LNCaP clone FGC (cell line): ENCODE measurements around the gene BMPR1A.

Experiments used
- DNase-seq: peaks from one replicate; pipeline ENCODE4 v3.0.0-alpha.2; 2011; ENCODE audit warnings: low read depth
- H3K4me3 ChIP-seq: 2 replicates; pipeline ENCODE4 v1.5.1; 2011; ENCODE audit warnings: mild to moderate bottlenecking, low read depth, low read length, control low read depth
- TF ChIP-seq, protein P1 (sequence below): IDR thresholded peaks from 2 replicates; pipeline ENCODE4 v1.5.1; 2012; ENCODE audit warnings: mild to moderate bottlenecking; ENCODE audit not compliant: control insufficient read depth, insufficient read depth; ENCODE audit errors: extremely low read depth

Gene BMPR1A

DNA sequence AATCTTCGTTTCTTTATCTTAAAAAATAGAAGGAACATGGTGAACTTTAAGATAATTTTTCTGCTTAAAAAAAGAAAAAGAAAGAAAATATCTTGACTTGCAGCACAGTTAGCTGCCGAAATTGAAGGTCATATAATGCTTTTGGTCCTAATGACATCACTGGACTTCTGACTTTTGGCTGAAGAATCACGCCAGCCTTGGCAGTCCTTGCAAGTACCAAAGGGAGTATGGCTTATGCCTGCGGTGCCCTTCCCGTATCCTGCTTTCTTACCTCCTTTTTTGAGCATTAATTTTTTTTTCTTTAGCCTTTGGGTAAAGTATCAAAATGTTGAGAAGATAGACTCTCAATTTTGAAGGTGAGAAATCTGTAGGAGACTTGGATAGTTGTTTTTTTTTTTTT is 7.0 kb downstream of the BMPR1A start:
- H3K4me3 ChIP-seq, result no peak overlapping the region
- DNase-seq, result no peak
- TF ChIP-seq, protein P1, sequence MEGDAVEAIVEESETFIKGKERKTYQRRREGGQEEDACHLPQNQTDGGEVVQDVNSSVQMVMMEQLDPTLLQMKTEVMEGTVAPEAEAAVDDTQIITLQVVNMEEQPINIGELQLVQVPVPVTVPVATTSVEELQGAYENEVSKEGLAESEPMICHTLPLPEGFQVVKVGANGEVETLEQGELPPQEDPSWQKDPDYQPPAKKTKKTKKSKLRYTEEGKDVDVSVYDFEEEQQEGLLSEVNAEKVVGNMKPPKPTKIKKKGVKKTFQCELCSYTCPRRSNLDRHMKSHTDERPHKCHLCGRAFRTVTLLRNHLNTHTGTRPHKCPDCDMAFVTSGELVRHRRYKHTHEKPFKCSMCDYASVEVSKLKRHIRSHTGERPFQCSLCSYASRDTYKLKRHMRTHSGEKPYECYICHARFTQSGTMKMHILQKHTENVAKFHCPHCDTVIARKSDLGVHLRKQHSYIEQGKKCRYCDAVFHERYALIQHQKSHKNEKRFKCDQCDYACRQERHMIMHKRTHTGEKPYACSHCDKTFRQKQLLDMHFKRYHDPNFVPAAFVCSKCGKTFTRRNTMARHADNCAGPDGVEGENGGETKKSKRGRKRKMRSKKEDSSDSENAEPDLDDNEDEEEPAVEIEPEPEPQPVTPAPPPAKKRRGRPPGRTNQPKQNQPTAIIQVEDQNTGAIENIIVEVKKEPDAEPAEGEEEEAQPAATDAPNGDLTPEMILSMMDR, result no peak

DNA sequence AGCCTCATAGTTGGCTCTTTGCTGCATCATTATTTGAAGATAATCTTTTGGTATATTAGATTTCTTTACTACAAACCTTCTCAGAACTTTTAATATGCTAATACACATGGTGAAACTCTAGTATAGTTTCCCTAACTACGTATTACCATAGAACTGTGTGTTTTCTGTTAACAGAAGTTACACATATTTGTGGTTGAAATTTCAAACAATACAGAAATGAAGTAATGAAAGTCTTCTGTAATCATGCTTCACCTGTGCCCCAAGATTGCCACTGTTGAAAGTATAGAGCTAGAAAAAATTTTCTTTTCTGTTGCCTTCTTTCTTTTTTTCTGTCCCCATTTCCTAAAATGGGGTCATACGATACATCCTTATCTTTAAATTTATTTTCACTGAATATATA is 9.1 kb downstream of the BMPR1A start:
- no peak for DNase-seq

DNA sequence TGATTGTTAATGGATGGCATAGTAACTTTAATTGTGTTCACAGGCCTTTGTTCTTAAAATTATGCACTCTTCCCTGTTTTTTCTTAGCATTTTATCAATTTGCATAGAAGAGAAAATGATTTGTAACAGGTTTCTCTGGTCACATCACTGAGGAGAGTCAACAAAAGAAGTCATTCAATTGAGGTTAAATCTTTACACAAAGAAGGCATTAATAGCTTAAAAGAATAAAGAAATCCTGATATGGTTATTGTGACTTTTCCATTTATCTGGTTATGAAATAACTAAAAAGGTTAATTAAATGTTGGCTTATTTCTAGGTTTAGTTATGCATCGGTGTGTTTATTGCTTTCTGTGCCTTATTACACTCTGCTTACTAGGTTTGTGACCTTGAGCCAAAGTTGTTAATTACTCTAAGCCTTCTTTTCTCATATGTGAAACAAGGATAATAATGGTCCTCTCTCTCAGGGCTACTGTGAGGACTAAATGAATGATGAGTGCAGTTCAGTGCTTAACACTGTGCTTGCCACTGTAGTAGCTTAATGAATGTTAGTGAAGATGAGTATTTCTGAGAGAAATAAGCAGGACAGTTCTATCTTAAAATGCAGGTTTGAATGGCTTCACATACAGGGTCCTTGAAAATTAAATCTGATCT is 12.1 kb downstream of the BMPR1A start:
- H3K4me3 ChIP-seq, result no peak overlapping the region
- TF ChIP-seq, protein P1, result no peak
- DNase-seq, result no peak

More for the DNA sequence above, 9.1 kb downstream of the BMPR1A start:
- no peak overlapping the region for H3K4me3 ChIP-seq
- TF ChIP-seq, protein P1, result no peak

DNA sequence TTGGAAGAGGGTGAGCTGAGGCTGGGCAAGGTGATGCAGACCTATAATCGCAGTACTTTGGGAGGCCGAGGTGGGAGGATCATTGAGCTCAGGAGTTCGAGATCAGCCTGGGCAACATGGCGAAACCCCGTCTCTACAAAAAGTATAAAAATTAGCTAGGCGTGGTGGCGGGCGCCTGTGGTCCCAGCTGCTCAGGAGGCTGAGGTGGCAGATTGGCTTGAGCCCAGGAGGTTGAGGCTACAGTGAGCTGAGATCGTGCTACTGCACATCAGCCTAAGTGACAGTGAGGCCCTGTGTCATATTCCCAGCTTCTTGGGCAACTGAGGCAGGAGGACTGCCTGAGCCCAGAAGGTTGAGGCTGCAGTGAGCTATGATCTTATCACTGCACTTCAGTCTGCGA is 13.6 kb downstream of the BMPR1A start:
- no peak overlapping the region for H3K4me3 ChIP-seq
- TF ChIP-seq, protein P1, result no peak
- DNase-seq, result no peak

DNA sequence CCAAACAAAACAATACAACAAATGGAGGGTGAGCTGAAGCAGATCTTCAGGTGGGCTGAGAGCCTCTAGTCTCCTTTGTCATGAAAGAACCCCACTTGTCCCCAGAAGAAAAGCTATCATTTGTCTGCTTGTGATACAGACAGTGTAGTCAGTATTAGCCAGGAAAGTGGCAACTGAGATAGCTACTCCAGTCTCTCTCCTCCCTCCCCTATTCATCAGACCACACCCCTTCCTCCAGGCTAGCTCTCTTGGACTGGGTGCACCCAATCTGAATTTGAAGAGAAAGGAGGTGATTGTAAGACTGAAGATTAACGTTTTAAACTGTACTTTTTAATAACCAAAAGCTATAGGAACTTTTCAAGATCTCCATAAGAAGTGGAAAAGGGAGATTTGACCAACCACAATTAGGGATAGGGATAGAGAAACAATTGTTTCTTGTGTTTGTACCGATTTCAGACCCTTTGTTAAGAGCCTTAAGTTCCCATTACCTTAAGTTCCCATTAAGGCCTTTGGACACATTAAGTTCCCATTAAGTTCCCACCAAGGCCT is 14.1 kb downstream of the BMPR1A start:
- DNase-seq, result no peak
- TF ChIP-seq, protein P1, result no peak

DNA sequence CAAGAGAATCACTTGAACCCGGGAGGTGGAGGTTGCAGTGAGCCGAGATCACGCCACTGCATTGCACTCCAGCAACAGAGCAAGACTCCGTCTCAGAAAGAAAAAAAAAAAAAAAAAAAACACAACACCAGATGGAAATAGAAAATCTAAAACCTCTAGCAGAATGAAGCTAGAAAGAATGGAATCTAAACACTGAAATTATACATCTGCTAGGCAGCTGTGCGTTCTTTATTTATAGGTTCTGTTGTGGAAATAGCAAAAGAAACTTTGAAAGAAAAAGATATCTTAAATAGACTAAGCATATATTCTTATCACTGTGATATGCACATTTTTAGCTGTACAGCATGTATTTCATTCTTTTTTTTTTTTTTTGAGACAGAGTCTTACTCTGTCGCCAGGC is 17.1 kb downstream of the BMPR1A start:
- H3K4me3 ChIP-seq, result no peak overlapping the region
- no peak for DNase-seq
- TF ChIP-seq, protein P1, result no peak

More for the DNA sequence above, 14.1 kb downstream of the BMPR1A start:
- H3K4me3 ChIP-seq, result no peak overlapping the region
